Activated T-cell treated with anti-CD3 and anti-CD28 coated beads for 48 hours (primary cell): Measurements from ENCODE around the gene DAPP1.
A peak's percentile ranks its signal among the peaks of the same experiment; 100 is the strongest.

Experiments used
- DNase-seq: peaks from one replicate; pipeline ENCODE4 v3.0.0-alpha.2; 2020; ENCODE audit warnings: low read depth

The DAPP1 gene

GRCh38 chr4:99853999-99854398, 37.4 kb downstream of the DAPP1 start:
- no peak for DNase-seq

- DNase-seq: no peak
Measured at GRCh38 chr4:99855678-99856077, 39.1 kb downstream of the DAPP1 start.

- DNase-seq: no peak
Measured at GRCh38 chr4:99856166-99856565, 39.5 kb downstream of the DAPP1 start.

- DNase-seq: no peak
Measured at GRCh38 chr4:99857307-99857706, 40.7 kb downstream of the DAPP1 start.

- DNase-seq: no peak
Measured at GRCh38 chr4:99859618-99860017, 43.0 kb downstream of the DAPP1 start.

- DNase-seq: no peak
Measured at GRCh38 chr4:99860521-99860920, 43.9 kb downstream of the DAPP1 start.

GRCh38 chr4:99861120-99861905, 44.7 kb downstream of the DAPP1 start:
- no peak for DNase-seq

- DNase-seq: no peak
Measured at GRCh38 chr4:99863804-99864203, 47.2 kb downstream of the DAPP1 start.

GRCh38 chr4:99868126-99868596, 51.5 kb downstream of the DAPP1 start:
- DNase-seq: no peak

GRCh38 chr4:99872570-99872969, 55.9 kb downstream of the DAPP1 start:
- no peak for DNase-seq

- no peak for DNase-seq
Measured at GRCh38 chr4:99875071-99875470, 58.4 kb downstream of the DAPP1 start.

GRCh38 chr4:99876946-99877345, 60.3 kb downstream of the DAPP1 start:
- no peak for DNase-seq

GRCh38 chr4:99878604-99879003, 62.0 kb downstream of the DAPP1 start:
- no peak for DNase-seq

GRCh38 chr4:99879458-99879857, 62.8 kb downstream of the DAPP1 start:
- DNase-seq: no peak

- DNase-seq: no peak
Measured at GRCh38 chr4:99885063-99885664, 68.5 kb downstream of the DAPP1 start.

- no peak for DNase-seq
Measured at GRCh38 chr4:99885687-99886086, 69.1 kb downstream of the DAPP1 start.

- DNase-seq: no peak
Measured at GRCh38 chr4:99886146-99886545, 69.5 kb downstream of the DAPP1 start.

- DNase-seq: no peak
Measured at GRCh38 chr4:99887837-99888236, 71.2 kb downstream of the DAPP1 start.

GRCh38 chr4:99891351-99891750, 74.7 kb downstream of the DAPP1 start:
- no peak for DNase-seq

GRCh38 chr4:99893029-99893428, 76.4 kb downstream of the DAPP1 start:
- DNase-seq: no peak

GRCh38 chr4:99893839-99894160, 77.2 kb downstream of the DAPP1 start:
- no peak for DNase-seq

GRCh38 chr4:99894161-99894997, 77.8 kb downstream of the DAPP1 start, which contains the start of gene LAMTOR3:
TSS of gene LAMTOR3 (minus strand) at chr4:99894427. CDS start at chr4:99893963, 464 bp downstream.
- peak; percentile 83 for DNase-seq

- no peak for DNase-seq
Measured at GRCh38 chr4:99894998-99895397, 78.4 kb downstream of the DAPP1 start.
